HT-29 (cell line): ENCODE measurements around the gene RHOF. TPM values are rescaled to one million over a fixed set of nuclear protein-coding genes. Genes with fewer than 3 reads are reported as not detected.
A peak's percentile ranks its signal among the peaks of the same experiment; 100 is the strongest.
"Not testable (repeated sequence)": the region's sequence is repeated elsewhere in the genome, so short reads cannot be mapped to it uniquely, and the experiment has no call there.

Experiments used
- DNase-seq: peaks from one replicate; pipeline ENCODE4 v3.0.0-alpha.2; 2015; ENCODE audit warnings: low spot score
- total RNA-seq: library from RNA; depleted of rRNA; stranded (reverse); fragments of >200 nt; shearing (Covaris generic); gene quantifications from 2 replicates; pipeline ENCODE4 v1.2.3, GENCODE V29; 2014; rRNA removed

The RHOF gene
- total RNA-seq, 1 experiment from 2014 or later, result 37.2 TPM

GRCh38 chr12:121749267-121749666 is 44.2 kb downstream of the RHOF start:
- DNase-seq, result no peak

- DNase-seq, result peak; percentile 48
These were observed 44.8 kb downstream of the RHOF start for GRCh38 chr12:121748571-121749265.

- DNase-seq, result no peak
These were observed 45.3 kb downstream of the RHOF start for GRCh38 chr12:121748218-121748570.

GRCh38 chr12:121745545-121745944 is 47.9 kb downstream of the RHOF start:
- not testable (repeated sequence) for DNase-seq

GRCh38 chr12:121741743-121742142 is 51.7 kb downstream of the RHOF start:
- no peak for DNase-seq

GRCh38 chr12:121740847-121741246 is 52.6 kb downstream of the RHOF start:
- no peak for DNase-seq

GRCh38 chr12:121738340-121738858 is 55.1 kb downstream of the RHOF start:
- DNase-seq, result no peak

- DNase-seq, result no peak
These were observed 59.6 kb downstream of the RHOF start for GRCh38 chr12:121733849-121734248.

- no peak for DNase-seq
These were observed 62.0 kb downstream of the RHOF start for GRCh38 chr12:121731473-121731872.

- DNase-seq, result no peak
These were observed 64.5 kb downstream of the RHOF start for GRCh38 chr12:121729021-121729420.

Other genes with a start within 250 kb of the RHOF start
- gene KDM2B, start 212.7 kb downstream of the RHOF start, total RNA-seq, result 29.6 and 38.4 TPM in 2 replicates
- 16.9 and 19.9 TPM in 2 replicates for gene ORAI1, start 167.2 kb downstream of the RHOF start, total RNA-seq
- 0.05 and 0.13 TPM in 2 replicates for gene MORN3, start 124.0 kb downstream of the RHOF start, total RNA-seq
- 9.6 and 13.2 TPM in 2 replicates for gene TMEM120B, start 80.9 kb downstream of the RHOF start, total RNA-seq
- 7.2 and 7.7 TPM in 2 replicates for gene SETD1B, start 10.3 kb upstream of the RHOF start, total RNA-seq
- not detected in 2 replicates for gene HPD, start 65.2 kb upstream of the RHOF start, total RNA-seq
- 116 and 129 TPM in 2 replicates for gene PSMD9, start 95.1 kb upstream of the RHOF start, total RNA-seq
- 0.92 and 1.2 TPM in 2 replicates for gene CFAP251, start 124.9 kb upstream of the RHOF start, total RNA-seq
- gene BCL7A, start 228.2 kb upstream of the RHOF start, total RNA-seq, result 8.3 and 11.0 TPM in 2 replicates